SK-N-DZ (cell line): ENCODE measurements around the gene FABP1.
A peak's percentile ranks its signal among the peaks of the same experiment; 100 is the strongest.

ENCODE experiments used
- DNase-seq: peaks from one replicate; pipeline ENCODE4 v3.0.0-alpha.2; 2015; ENCODE audit warnings: low spot score
- small RNA-seq, 2 experiments: library from RNA; depleted of rRNA; stranded (forward); fragments of <200 nt; gene quantifications; one replicate each; pipeline ENCODE3, GENCODE V24; 2014

FABP1 gene

DNA sequence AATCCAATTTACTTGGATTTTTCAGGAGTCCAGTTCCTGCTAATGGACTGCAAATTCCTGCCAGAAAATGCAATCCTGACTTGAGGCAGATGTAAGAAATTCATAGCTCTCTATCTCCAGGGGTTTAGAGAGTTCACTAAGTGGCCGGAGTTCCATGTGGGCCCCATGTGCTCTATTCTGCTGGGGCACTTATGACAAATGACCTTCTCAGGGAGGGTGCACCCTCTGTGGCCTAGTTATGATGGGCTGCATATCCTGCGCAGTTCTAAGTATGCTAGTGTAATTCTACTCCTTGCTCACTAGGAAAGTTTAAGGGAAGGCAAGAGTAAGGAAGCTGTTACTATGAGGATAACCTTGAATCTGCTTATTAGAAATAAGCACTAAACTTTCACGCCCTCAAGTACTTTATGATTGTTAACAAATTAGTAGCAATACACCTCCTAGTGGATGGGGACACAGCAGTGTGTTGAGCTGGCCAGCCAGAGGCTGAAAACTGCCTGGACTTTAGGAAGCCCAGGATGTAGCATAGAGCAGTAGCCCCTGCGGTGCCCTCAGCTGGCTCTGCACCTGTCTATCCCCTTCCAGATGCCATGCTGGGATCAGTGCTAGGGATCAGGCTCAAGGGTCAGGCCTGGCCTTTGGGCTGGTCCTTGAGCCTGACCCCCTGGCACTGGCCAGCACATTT is 45.8 kb downstream of the FABP1 start:
- no peak for DNase-seq

- DNase-seq: no peak
Measured at GRCh38 chr2:88080545-88080944, 47.3 kb downstream of the FABP1 start.

GRCh38 chr2:88078643-88079172 is 49.2 kb downstream of the FABP1 start:
- no peak for DNase-seq

GRCh38 chr2:88077080-88077479 is 50.8 kb downstream of the FABP1 start:
- DNase-seq: peak; percentile 77

DNA sequence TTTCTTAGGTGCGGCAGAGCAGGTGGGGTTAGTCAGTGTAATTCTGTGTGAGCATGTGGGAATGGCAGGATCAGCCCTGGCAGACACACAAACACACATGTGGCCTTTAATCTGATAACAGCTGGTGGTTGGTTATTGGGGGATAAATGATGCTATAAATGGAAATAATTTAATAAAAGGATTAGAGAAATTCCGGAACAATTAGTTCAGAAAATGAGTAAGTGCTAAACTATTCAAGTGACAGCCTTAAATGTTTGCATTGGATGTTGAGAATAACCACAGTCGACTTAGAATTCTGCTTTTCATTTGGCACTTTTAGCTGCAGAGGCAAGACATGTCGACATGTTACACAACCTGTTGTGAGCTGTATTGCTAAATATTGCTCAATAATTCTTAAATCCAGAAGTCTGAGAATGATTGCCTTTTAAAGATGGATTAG is 53.0 kb downstream of the FABP1 start:
- DNase-seq: no peak

DNA sequence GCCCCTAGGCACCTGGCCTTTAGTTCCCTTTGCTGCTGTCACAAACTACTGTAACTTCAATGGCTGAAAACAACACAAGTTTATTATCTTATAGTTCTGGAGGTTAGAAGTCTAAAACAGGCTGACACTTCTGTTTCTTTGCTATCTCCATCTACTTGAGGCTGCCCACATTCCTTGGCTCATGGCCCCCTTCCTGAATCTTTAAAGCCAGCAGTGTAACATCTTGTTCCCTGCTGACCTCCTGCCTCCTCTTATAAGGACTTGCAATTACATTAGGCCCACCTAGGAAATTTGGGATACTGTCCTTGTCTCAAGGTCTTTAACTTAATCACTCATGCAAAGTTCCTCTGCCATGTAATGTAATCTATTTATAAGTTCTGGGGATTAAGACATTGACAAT is 53.7 kb downstream of the FABP1 start:
- no peak for DNase-seq

Small RNA genes within 50 kb of the gene (small RNA-seq; reads per million reads assigned to genes)
- gene MIR4780: 0 reads per million in 2 experiments
